Measurements from ENCODE around the gene PCSK6.

- TF ChIP-seq POLR2A (IDR thresholded peaks at IDR 0.05) (no peak), CTCF (IDR thresholded peaks at IDR 0.05) (no peak), POLR2AphosphoS5 (IDR thresholded peaks at IDR 0.05) (no peak)
These were observed at the start of gene PCSK6 for GRCh38 chr15:101489599-101490407.

All from sigmoid colon (tissue), 4 donors.